ENCODE results near the gene TMEM87A. TPM values are rescaled to one million over a fixed set of nuclear protein-coding genes. Genes with fewer than 3 reads are reported as not detected.

TMEM87A gene
- total RNA-seq, 1 donor = 79.9 TPM

GRCh38 chr15:42289166-42289565, 15.9 kb upstream of the TMEM87A start:
- TF ChIP-seq CTCF (IDR thresholded peaks at IDR 0.05; ENCODE audit: insufficient read depth, low read depth, low read length) = no peak
- H3K4me3 ChIP-seq (ENCODE audit: low read depth, low read length) = no peak overlapping the region
- no peak for DNase-seq (ENCODE audit: low read depth)

- TF ChIP-seq CTCF (IDR thresholded peaks at IDR 0.05; ENCODE audit: insufficient read depth, low read depth, low read length) = no peak
- no peak overlapping the region for H3K4me3 ChIP-seq (ENCODE audit: low read depth, low read length)
- DNase-seq (ENCODE audit: low read depth) = no peak
These were observed 14.7 kb upstream of the TMEM87A start for GRCh38 chr15:42287931-42288330.

- no peak for TF ChIP-seq CTCF (IDR thresholded peaks at IDR 0.05; ENCODE audit: insufficient read depth, low read depth, low read length)
- DNase-seq (ENCODE audit: low read depth) = peak; percentile 93
These were observed 13.3 kb upstream of the TMEM87A start for GRCh38 chr15:42286445-42287029.

GRCh38 chr15:42285034-42285433, 11.8 kb upstream of the TMEM87A start:
- no peak overlapping the region for H3K4me3 ChIP-seq (ENCODE audit: low read depth, low read length)
- no peak for TF ChIP-seq CTCF (IDR thresholded peaks at IDR 0.05; ENCODE audit: insufficient read depth, low read depth, low read length)
- peak; percentile 66 for DNase-seq (ENCODE audit: low read depth)

More at GRCh38 chr15:42286445-42287029, 13.3 kb upstream of the TMEM87A start:
- H3K4me3 ChIP-seq (ENCODE audit: low read depth, low read length) = no peak overlapping the region

GRCh38 chr15:42284551-42284950, 11.3 kb upstream of the TMEM87A start:
- no peak for TF ChIP-seq CTCF (IDR thresholded peaks at IDR 0.05; ENCODE audit: insufficient read depth, low read depth, low read length)
- no peak for DNase-seq (ENCODE audit: low read depth)
- H3K4me3 ChIP-seq (ENCODE audit: low read depth, low read length) = no peak overlapping the region

GRCh38 chr15:42283671-42284070, 10.4 kb upstream of the TMEM87A start:
- DNase-seq (ENCODE audit: low read depth) = no peak
- H3K4me3 ChIP-seq (ENCODE audit: low read depth, low read length) = no peak overlapping the region
- no peak for TF ChIP-seq CTCF (IDR thresholded peaks at IDR 0.05; ENCODE audit: insufficient read depth, low read depth, low read length)

GRCh38 chr15:42282926-42283325, 9.7 kb upstream of the TMEM87A start:
- DNase-seq (ENCODE audit: low read depth) = no peak
- H3K4me3 ChIP-seq (ENCODE audit: low read depth, low read length) = no peak overlapping the region
- TF ChIP-seq CTCF (IDR thresholded peaks at IDR 0.05; ENCODE audit: insufficient read depth, low read depth, low read length) = no peak
